ENCODE measurements around the gene OCLN. TPM values are rescaled to one million over a fixed set of nuclear protein-coding genes. Genes with fewer than 3 reads are reported as not detected.

OCLN gene
- total RNA-seq, 1 donor from 2014 or later, result 29.8 TPM

DNA sequence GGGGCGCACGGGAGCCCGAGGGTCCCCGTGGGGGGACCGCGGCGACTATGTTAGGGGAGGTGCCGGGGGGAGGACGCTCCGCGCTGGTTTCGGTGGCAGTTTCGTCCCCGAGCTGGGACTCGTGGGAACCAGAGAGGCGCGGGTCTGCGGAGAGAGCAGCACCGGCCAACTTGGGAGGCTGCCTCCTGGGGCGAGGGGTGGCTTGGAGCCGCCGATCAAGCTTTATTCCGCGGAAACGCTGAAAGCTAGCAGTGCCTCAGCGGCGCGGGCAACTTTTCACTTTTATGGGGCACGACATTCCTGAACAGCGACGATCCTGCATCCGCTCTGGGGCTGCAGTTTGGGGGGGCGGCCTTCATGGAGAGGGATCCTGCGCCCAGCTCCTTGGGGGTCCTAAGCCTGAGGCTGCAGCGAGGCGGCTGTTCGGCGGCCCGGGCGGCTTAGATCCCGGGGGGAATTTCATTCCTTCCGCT, 369 bp downstream of the OCLN start:
- H3K4me3 ChIP-seq (ENCODE audit: low read depth, low read length), result peak overlapping the region; percentile 88
- no peak for DNase-seq (ENCODE audit: low read depth)
- TF ChIP-seq CTCF (conservative IDR thresholded peaks at IDR 0.05; ENCODE audit: low read depth, low read length), result no peak

GRCh38 chr5:69493396-69494133, 975 bp downstream of the OCLN start:
- DNase-seq (ENCODE audit: low read depth), result no peak
- TF ChIP-seq CTCF (conservative IDR thresholded peaks at IDR 0.05; ENCODE audit: low read depth, low read length), result no peak

DNA sequence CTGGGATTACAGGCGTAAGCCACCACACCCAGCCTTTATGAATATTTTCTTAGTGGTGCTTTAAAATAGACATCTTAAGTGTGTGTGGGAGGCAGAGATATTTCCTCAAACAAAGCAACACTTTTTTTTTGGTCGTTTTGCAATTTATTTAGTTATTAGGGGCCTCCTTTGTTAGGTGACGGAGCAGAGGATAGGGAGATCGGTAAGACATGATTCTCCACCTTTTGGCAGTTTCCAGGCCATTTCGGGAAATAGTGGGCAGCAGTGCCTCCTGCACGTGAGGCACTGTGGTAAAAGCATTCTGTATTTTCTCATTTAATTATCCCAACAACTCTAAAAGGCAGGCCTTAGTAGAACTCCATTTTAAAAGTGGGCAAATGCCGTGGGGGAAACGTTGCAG, 1.9 kb downstream of the OCLN start:
- DNase-seq (ENCODE audit: low read depth), result no peak
- no peak for TF ChIP-seq CTCF (conservative IDR thresholded peaks at IDR 0.05; ENCODE audit: low read depth, low read length)
- H3K4me3 ChIP-seq (ENCODE audit: low read depth, low read length), result no peak overlapping the region

More at GRCh38 chr5:69493396-69494133, 975 bp downstream of the OCLN start:
- peak overlapping the region; percentile 88 for H3K4me3 ChIP-seq (ENCODE audit: low read depth, low read length)

- no peak for DNase-seq (ENCODE audit: low read depth)
- no peak overlapping the region for H3K4me3 ChIP-seq (ENCODE audit: low read depth, low read length)
- no peak for TF ChIP-seq CTCF (conservative IDR thresholded peaks at IDR 0.05; ENCODE audit: low read depth, low read length)
These were observed 4.5 kb downstream of the OCLN start for GRCh38 chr5:69497006-69497520.

GRCh38 chr5:69498384-69498783, 5.8 kb downstream of the OCLN start:
- no peak for TF ChIP-seq CTCF (conservative IDR thresholded peaks at IDR 0.05; ENCODE audit: low read depth, low read length)
- no peak overlapping the region for H3K4me3 ChIP-seq (ENCODE audit: low read depth, low read length)
- DNase-seq (ENCODE audit: low read depth), result no peak

GRCh38 chr5:69502367-69502766, 9.8 kb downstream of the OCLN start:
- peak; percentile 68 for DNase-seq (ENCODE audit: low read depth)
- no peak for TF ChIP-seq CTCF (conservative IDR thresholded peaks at IDR 0.05; ENCODE audit: low read depth, low read length)
- H3K4me3 ChIP-seq (ENCODE audit: low read depth, low read length), result no peak overlapping the region
